OCI-LY7 (cell line): ENCODE data around the gene THAP2. TPM values are rescaled to one million over a fixed set of nuclear protein-coding genes. Genes with fewer than 3 reads are reported as not detected.

Experiments
- BruUV-seq: library from RNA; stranded (reverse); fragments of 400-500 nt; replicated peaks from 2 replicates; lab custom pipeline; 2021; lab: Mats Ljungman, UMichigan
- CTCF ChIA-PET: fragments of 300-600 bp; sonication (Branson Sonifier 250); formaldehyde crosslinking; loops from one replicate; lab custom pipeline; 2022; ENCODE audit warnings: antibody characterized with exemption; ENCODE audit not compliant: unreplicated experiment; lab: Charles Lee
- POLR2A ChIA-PET: fragments of 300-600 bp; sonication (Branson Sonifier 250); formaldehyde crosslinking; loops from one replicate; lab custom pipeline; 2022; ENCODE audit warnings: antibody characterized with exemption; lab: Charles Lee
- DNase-seq: peaks from one replicate; pipeline ENCODE4 v3.0.0-alpha.2; 2015; ENCODE audit warnings: low spot score
- H2AFZ ChIP-seq: fragments of 200-600 bp; sonication (generic), shearing (Covaris generic); 2 replicates; pipeline ENCODE4 v1.6.1; 2014; ENCODE audit warnings: mild to moderate bottlenecking, antibody characterized with exemption, low read length, moderate library complexity
- H3K27ac ChIP-seq: fragments of 200-600 bp; sonication (generic); 2 replicates; pipeline ENCODE4 v1.5.1; 2014; ENCODE audit warnings: mixed run types, low read depth, mild to moderate bottlenecking, moderate library complexity, low read length, inconsistent platforms; ENCODE audit not compliant: poor library complexity, severe bottlenecking
- H3K36me3 ChIP-seq: fragments of 200-600 bp; sonication (generic); 2 replicates; pipeline ENCODE4 v1.6.1; 2014; ENCODE audit warnings: mild to moderate bottlenecking, antibody characterized with exemption, low read length, moderate library complexity, mixed read lengths; ENCODE audit not compliant: insufficient read depth
- H3K4me1 ChIP-seq: fragments of 200-600 bp; sonication (generic); 2 replicates; pipeline ENCODE4 v1.5.1; 2014; ENCODE audit warnings: mild to moderate bottlenecking, low read length; ENCODE audit not compliant: insufficient read depth, poor library complexity, severe bottlenecking
- H3K4me2 ChIP-seq: fragments of 200-600 bp; sonication (generic); 2 replicates; pipeline ENCODE4 v1.6.1; 2014; ENCODE audit warnings: mild to moderate bottlenecking, low read length
- H3K4me3 ChIP-seq: fragments of 200-600 bp; sonication (generic); 2 replicates; pipeline ENCODE4 v1.5.1; 2014; ENCODE audit warnings: mild to moderate bottlenecking, low read depth, low read length; ENCODE audit not compliant: poor library complexity, severe bottlenecking
- H3K79me2 ChIP-seq: fragments of 200-600 bp; sonication (generic); 2 replicates; pipeline ENCODE4 v1.6.1; 2016; ENCODE audit warnings: low read depth, mild to moderate bottlenecking, low read length, moderate library complexity, mixed read lengths; ENCODE audit not compliant: insufficient read depth
- H3K9me2 ChIP-seq: fragments of 200-600 bp; sonication (generic); 2 replicates; pipeline ENCODE4 v1.6.1; 2016; ENCODE audit warnings: mild to moderate bottlenecking, low read length, mixed read lengths; ENCODE audit not compliant: insufficient read depth
- H3K9me3 ChIP-seq: fragments of 200-600 bp; sonication (generic); 2 replicates; pipeline ENCODE4 v1.6.1; 2014; ENCODE audit warnings: mild to moderate bottlenecking, mixed run types, low read length, mixed read lengths
- H4K20me1 ChIP-seq: fragments of 200-600 bp; sonication (generic); 2 replicates; pipeline ENCODE4 v1.6.1; 2014; ENCODE audit warnings: mild to moderate bottlenecking, antibody characterized with exemption, low read length, moderate library complexity, mixed read lengths; ENCODE audit not compliant: insufficient read depth
- CTCF ChIP-seq: fragments of 200-600 bp; sonication (generic); conservative IDR thresholded peaks from 2 replicates; pipeline ENCODE4 v1.5.1; 2014; ENCODE audit warnings: mild to moderate bottlenecking, antibody characterized with exemption, low read length, moderate library complexity, mixed read lengths
- EZH2phosphoT487 ChIP-seq: fragments of 200-600 bp; sonication (generic); IDR thresholded peaks from 2 replicates; pipeline ENCODE4 v1.6.1; 2018; ENCODE audit warnings: low read depth, borderline replicate concordance, mild to moderate bottlenecking, mixed run types, antibody characterized with exemption, low read length, moderate library complexity, mixed read lengths
- intact Hi-C: fragments of 100-400 bp; cut with micrococcal nuclease; formaldehyde crosslinking; loops from one replicate; pipeline ENCODE4 v1.10.0; 2022; ENCODE audit not compliant: unreplicated experiment
- total RNA-seq, 2 experiments: library from RNA; depleted of rRNA in 1 of 2; stranded (reverse); fragments of >200 nt in 1 of 2; shearing (Covaris generic) in 1 of 2; gene quantifications; 2 replicates each; pipeline ENCODE4 v1.2.3, GENCODE V29; 2014 to 2022

Gene THAP2
- total RNA-seq, 2 experiments from 2014 or later: 8.2 to 9.3 TPM

GRCh38 chr12:71625476-71625875 is 38.6 kb upstream of the THAP2 start:
- TF ChIP-seq EZH2phosphoT487 (no peak), CTCF (no peak)
- no peak overlapping the region for H2AFZ ChIP-seq
- H3K27ac ChIP-seq: no peak overlapping the region
- H4K20me1 ChIP-seq: peaks cover 6% of the 10 kb centered on the region; the same call in 1 of the 2 replicates
- H3K9me3 ChIP-seq: no peaks in the 10 kb centered on the region
- H3K4me2 ChIP-seq: no peak overlapping the region
- no TSS peak for BruUV-seq
- no peak for DNase-seq
- POLR2A ChIA-PET: interaction anchor here (0.6 to 1.3 kb wide), 6 partner anchors 11 to 121 kb away, joined by 3 to 4 read pairs (median 4); no protein-coding TSS in a partner anchor
- no peak overlapping the region for H3K4me3 ChIP-seq
- H3K9me2 ChIP-seq: no peaks in the 10 kb centered on the region
- intact Hi-C loops: no loop called here
- CTCF ChIA-PET: interaction anchor here (0.6 kb wide), 2 partner anchors 38 to 315 kb away, joined by 3 to 5 read pairs; no protein-coding TSS in a partner anchor
- peaks cover 11% of the 10 kb centered on the region for H3K4me1 ChIP-seq
- peaks cover 99% of the 10 kb centered on the region for H3K36me3 ChIP-seq
- 0 out of 2 replicates have a peak, but pooled peaks cover 8% of the 10 kb centered on the region for H3K79me2 ChIP-seq

DNA sequence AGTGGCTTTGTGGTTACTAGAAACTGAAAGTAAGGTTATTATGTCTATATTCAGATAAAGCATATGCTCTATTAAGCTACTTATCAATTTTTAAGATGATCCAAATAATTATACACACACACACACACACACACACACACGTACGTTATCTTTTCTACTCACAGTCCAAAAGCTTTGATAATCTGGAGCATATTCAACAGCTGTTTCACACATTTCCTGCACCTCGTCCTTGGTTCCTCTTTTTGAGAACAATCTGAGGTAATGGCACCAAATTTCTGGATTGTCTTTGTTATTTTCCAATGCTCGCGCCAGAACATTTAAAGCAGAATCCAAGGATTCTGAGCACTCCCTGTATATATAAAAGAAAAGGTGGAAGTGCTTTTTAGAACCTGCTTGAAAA is 38.0 kb upstream of the THAP2 start:
- POLR2A ChIA-PET: interaction anchor here (0.6 to 1.3 kb wide), 6 partner anchors 11 to 120 kb away, joined by 3 to 4 read pairs (median 4); no protein-coding TSS in a partner anchor
- H3K9me2 ChIP-seq: no peaks in the 10 kb centered on the region

More for the DNA sequence above, 38.0 kb upstream of the THAP2 start:
- H3K9me3 ChIP-seq: no peaks in the 10 kb centered on the region
- H4K20me1 ChIP-seq: peaks cover 6% of the 10 kb centered on the region; the same call in 1 of the 2 replicates
- H3K4me1 ChIP-seq: peaks cover 11% of the 10 kb centered on the region
- peak; percentile 53 for DNase-seq
- no peak for TF ChIP-seq EZH2phosphoT487
- no peak for TF ChIP-seq CTCF
- no peak overlapping the region for H2AFZ ChIP-seq
- BruUV-seq: no TSS peak
- intact Hi-C loops: no loop called here
- no peak overlapping the region for H3K4me2 ChIP-seq
- no peak overlapping the region for H3K27ac ChIP-seq
- H3K79me2 ChIP-seq: 0 out of 2 replicates have a peak, but pooled peaks cover 8% of the 10 kb centered on the region
- CTCF ChIA-PET: interaction anchor here (0.6 kb wide), 2 partner anchors 39 to 315 kb away, joined by 3 to 5 read pairs; no protein-coding TSS in a partner anchor
- H3K36me3 ChIP-seq: peaks cover 99% of the 10 kb centered on the region
- H3K4me3 ChIP-seq: no peak overlapping the region
